Stimulated activated naive B cell treated with anti-CD40 and anti-IgM and Interleukin-4, amounts not matched to agents 10 μg/mL and 1 μg/mL and 100 μg/mL, for 72 hours (primary cell): ENCODE measurements around the gene PCNX2.

Source experiments
- ATAC-seq, 2 donors: fragments of 150-1000 bp; cut with Tn5 transposase; replicated peaks; 2 replicates each; pipeline ENCODE4 v1.10.0; 2021; ENCODE audit warnings: moderate library complexity in 1 of 2
- DNase-seq: peaks from one replicate; pipeline ENCODE4 v3.0.0; 2021
- H3K27ac Mint-ChIP-seq: one replicate; pipeline ENCODE4 v1.8.0; 2022; ENCODE audit warnings: mild to moderate bottlenecking, mixed read lengths
- H3K27me3 Mint-ChIP-seq, 2 donors: one replicate each; pipeline ENCODE4 v1.8.0; 2022; ENCODE audit warnings: mixed read lengths in 2 of 2
- H3K36me3 Mint-ChIP-seq, 2 donors: one replicate each; pipeline ENCODE4 v1.8.0; 2022; ENCODE audit warnings: mixed read lengths in 2 of 2, mild to moderate bottlenecking in 1 of 2
- H3K4me1 Mint-ChIP-seq, 2 donors: one replicate each; pipeline ENCODE4 v1.8.0; 2022; ENCODE audit warnings: mixed read lengths in 2 of 2, mild to moderate bottlenecking in 1 of 2
- H3K4me3 Mint-ChIP-seq, 2 donors: one replicate each; pipeline ENCODE4 v1.8.0; 2022; ENCODE audit warnings: mild to moderate bottlenecking in 2 of 2, mixed read lengths in 2 of 2, moderate library complexity in 1 of 2
- H3K9me3 Mint-ChIP-seq, 2 donors: one replicate each; pipeline ENCODE4 v1.8.0; 2022; ENCODE audit warnings: mixed read lengths in 2 of 2, mild to moderate bottlenecking in 1 of 2

Gene PCNX2

GRCh38 chr1:232974971-232975370 lies 320.6 kb downstream of the PCNX2 start:
- peaks cover 73 to 81% of the 10 kb centered on the region in 2 donors for H3K36me3 Mint-ChIP-seq
- no peak for ATAC-seq
- DNase-seq: no peak
- H3K4me1 Mint-ChIP-seq: peaks cover 8 to 13% of the 10 kb centered on the region in 2 donors
- H3K9me3 Mint-ChIP-seq: peaks cover 21 to 22% of the 10 kb centered on the region in 2 donors
- no peak overlapping the region for H3K4me3 Mint-ChIP-seq
- H3K27me3 Mint-ChIP-seq: no peaks in the 10 kb centered on the region
- H3K27ac Mint-ChIP-seq: no peak overlapping the region

GRCh38 chr1:232973652-232974611 lies 321.6 kb downstream of the PCNX2 start:
- peaks cover 77 to 84% of the 10 kb centered on the region in 2 donors for H3K36me3 Mint-ChIP-seq
- H3K4me1 Mint-ChIP-seq: peaks cover 8 to 13% of the 10 kb centered on the region in 2 donors
- ATAC-seq (no peak), DNase-seq (no peak)
- H3K27me3 Mint-ChIP-seq: no peaks in the 10 kb centered on the region
- H3K9me3 Mint-ChIP-seq: peaks cover 21 to 22% of the 10 kb centered on the region in 2 donors
- no peak overlapping the region for H3K27ac Mint-ChIP-seq
- H3K4me3 Mint-ChIP-seq: no peak overlapping the region

- Mint-ChIP-seq H3K4me3 (no peak overlapping the region), H3K9me3 (peaks cover 18 to 22% of the 10 kb centered on the region in 2 donors), H3K4me1 (peaks cover 0 to 1% of the 10 kb centered on the region in 2 donors), H3K27me3 (no peaks in the 10 kb centered on the region), H3K36me3 (peaks cover 65 to 76% of the 10 kb centered on the region in 2 donors), H3K27ac (no peak overlapping the region)
- ATAC-seq (no peak), DNase-seq (no peak)
Measured at GRCh38 chr1:232970508-232970907, 325.0 kb downstream of the PCNX2 start.

- H3K27ac Mint-ChIP-seq: no peak overlapping the region
- DNase-seq (no peak), ATAC-seq (no peak)
- H3K4me1 Mint-ChIP-seq: peaks cover 0 to 1% of the 10 kb centered on the region in 2 donors
- peaks cover 68 to 77% of the 10 kb centered on the region in 2 donors for H3K36me3 Mint-ChIP-seq
- H3K9me3 Mint-ChIP-seq: peaks cover 18 to 22% of the 10 kb centered on the region in 2 donors
- no peaks in the 10 kb centered on the region for H3K27me3 Mint-ChIP-seq
- H3K4me3 Mint-ChIP-seq: no peak overlapping the region
Measured at GRCh38 chr1:232969799-232970198, 325.7 kb downstream of the PCNX2 start.

- DNase-seq: no peak
- Mint-ChIP-seq H3K27ac (peak overlapping the region; percentile 63), H3K36me3 (peaks cover 61 to 68% of the 10 kb centered on the region in 2 donors), H3K4me1 (peaks cover 0 to 2% of the 10 kb centered on the region in 2 donors), H3K4me3 (no peak overlapping the region), H3K27me3 (no peaks in the 10 kb centered on the region), H3K9me3 (peaks cover 14 to 18% of the 10 kb centered on the region in 2 donors)
- no peak for ATAC-seq
Measured at GRCh38 chr1:232968965-232969364, 326.6 kb downstream of the PCNX2 start.

- Mint-ChIP-seq H3K27ac (no peak overlapping the region), H3K9me3 (peaks cover 9 to 13% of the 10 kb centered on the region in 2 donors), H3K36me3 (peaks cover 55 to 65% of the 10 kb centered on the region in 2 donors), H3K4me3 (no peak overlapping the region), H3K4me1 (peaks cover 3 to 5% of the 10 kb centered on the region in 2 donors), H3K27me3 (no peaks in the 10 kb centered on the region)
- no peak for DNase-seq
- no peak for ATAC-seq
Measured at GRCh38 chr1:232968391-232968790, 327.1 kb downstream of the PCNX2 start.

- ATAC-seq (no peak), DNase-seq (no peak)
- Mint-ChIP-seq H3K4me1 (peaks cover 6 to 7% of the 10 kb centered on the region in 2 donors), H3K9me3 (peaks cover 0 to 4% of the 10 kb centered on the region in 2 donors), H3K36me3 (peaks cover 43 to 51% of the 10 kb centered on the region in 2 donors), H3K27ac (no peak overlapping the region), H3K4me3 (no peak overlapping the region), H3K27me3 (no peaks in the 10 kb centered on the region)
Measured at GRCh38 chr1:232966663-232967062, 328.9 kb downstream of the PCNX2 start.

GRCh38 chr1:232965912-232966217 lies 329.7 kb downstream of the PCNX2 start:
- Mint-ChIP-seq H3K9me3 (no peaks in the 10 kb centered on the region), H3K27me3 (no peaks in the 10 kb centered on the region), H3K4me1 (peaks cover 6 to 7% of the 10 kb centered on the region in 2 donors), H3K4me3 (no peak overlapping the region), H3K36me3 (peaks cover 40 to 47% of the 10 kb centered on the region in 2 donors), H3K27ac (peak overlapping the region; percentile 62)
- ATAC-seq (no peak), DNase-seq (no peak)

- H3K36me3 Mint-ChIP-seq: peaks cover 41 to 47% of the 10 kb centered on the region in 2 donors
- no peaks in the 10 kb centered on the region for H3K9me3 Mint-ChIP-seq
- no peak overlapping the region for H3K4me3 Mint-ChIP-seq
- peaks cover 6 to 7% of the 10 kb centered on the region in 2 donors for H3K4me1 Mint-ChIP-seq
- ATAC-seq: no peak
- peak overlapping the region; percentile 62 for H3K27ac Mint-ChIP-seq
- DNase-seq: no peak
- no peaks in the 10 kb centered on the region for H3K27me3 Mint-ChIP-seq
Measured at GRCh38 chr1:232965124-232965911, 330.2 kb downstream of the PCNX2 start.

- ATAC-seq (no peak), DNase-seq (no peak)
- Mint-ChIP-seq H3K27me3 (no peaks in the 10 kb centered on the region), H3K36me3 (peaks cover 38 to 45% of the 10 kb centered on the region in 2 donors), H3K9me3 (no peaks in the 10 kb centered on the region), H3K4me1 (peaks cover 6 to 7% of the 10 kb centered on the region in 2 donors), H3K27ac (no peak overlapping the region), H3K4me3 (no peak overlapping the region)
Measured at GRCh38 chr1:232964601-232965000, 330.9 kb downstream of the PCNX2 start.

- peaks cover 5 to 6% of the 10 kb centered on the region in 2 donors for H3K9me3 Mint-ChIP-seq
- ATAC-seq: no peak
Measured at GRCh38 chr1:232962761-232963745, 332.5 kb downstream of the PCNX2 start.

GRCh38 chr1:232958067-232958466 lies 337.5 kb downstream of the PCNX2 start:
- DNase-seq (no peak), ATAC-seq (no peak)
- no peak overlapping the region for H3K4me3 Mint-ChIP-seq
- no peaks in the 10 kb centered on the region for H3K27me3 Mint-ChIP-seq
- no peak overlapping the region for H3K27ac Mint-ChIP-seq
- H3K4me1 Mint-ChIP-seq: peaks cover 5 to 7% of the 10 kb centered on the region in 2 donors
- peaks cover 10% of the 10 kb centered on the region in 2 donors for H3K9me3 Mint-ChIP-seq
- H3K36me3 Mint-ChIP-seq: peaks cover 45 to 47% of the 10 kb centered on the region in 2 donors

More at GRCh38 chr1:232962761-232963745, 332.5 kb downstream of the PCNX2 start:
- H3K4me1 Mint-ChIP-seq: peaks cover 6 to 7% of the 10 kb centered on the region in 2 donors
- no peaks in the 10 kb centered on the region for H3K27me3 Mint-ChIP-seq
- H3K36me3 Mint-ChIP-seq: peaks cover 44 to 47% of the 10 kb centered on the region in 2 donors
- H3K27ac Mint-ChIP-seq: no peak overlapping the region
- H3K4me3 Mint-ChIP-seq: no peak overlapping the region
- no peak for DNase-seq

GRCh38 chr1:232956081-232956480 lies 339.4 kb downstream of the PCNX2 start:
- Mint-ChIP-seq H3K27ac (no peak overlapping the region), H3K4me3 (no peak overlapping the region), H3K36me3 (peaks cover 40 to 54% of the 10 kb centered on the region in 2 donors), H3K9me3 (peaks cover 10% of the 10 kb centered on the region in 2 donors), H3K27me3 (no peaks in the 10 kb centered on the region), H3K4me1 (peaks cover 20 to 26% of the 10 kb centered on the region in 2 donors)
- DNase-seq: no peak
- ATAC-seq: no peak
